ENCODE results near the gene CRABP2.

Gene CRABP2

DNA sequence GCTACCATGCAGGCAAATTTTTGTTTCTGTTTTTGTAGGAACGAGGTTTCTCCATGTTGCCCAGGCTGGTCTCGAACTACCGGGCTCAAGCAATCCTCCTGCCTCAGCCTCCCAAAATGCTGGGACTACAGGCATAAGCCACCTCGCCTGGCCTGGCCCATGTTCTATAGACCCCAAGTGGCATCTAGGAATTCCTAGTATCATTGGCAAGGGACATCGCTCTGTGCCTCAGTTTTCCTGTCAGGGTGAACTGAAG is 42.7 kb downstream of the CRABP2 start:
- no peak for TF ChIP-seq FOXP2 (optimal IDR thresholded peaks at IDR 0.05; ENCODE audit: borderline replicate concordance, extremely low read depth, extremely low read length, insufficient read depth)
- no peak for TF ChIP-seq POLR2AphosphoS5 (IDR thresholded peaks at IDR 0.05; ENCODE audit: low read depth, low read length)
- TF ChIP-seq REST (IDR thresholded peaks at IDR 0.05; ENCODE audit: insufficient read depth in 1 of 2, low read depth in 2 of 2, low read length in 2 of 2) = no peak
- no peak for TF ChIP-seq SIN3A (IDR thresholded peaks at IDR 0.05; ENCODE audit: borderline replicate concordance, insufficient read depth, low read length)
- no peak for TF ChIP-seq TAF1 (IDR thresholded peaks at IDR 0.05; ENCODE audit: borderline replicate concordance, insufficient read depth, low read length)

DNA sequence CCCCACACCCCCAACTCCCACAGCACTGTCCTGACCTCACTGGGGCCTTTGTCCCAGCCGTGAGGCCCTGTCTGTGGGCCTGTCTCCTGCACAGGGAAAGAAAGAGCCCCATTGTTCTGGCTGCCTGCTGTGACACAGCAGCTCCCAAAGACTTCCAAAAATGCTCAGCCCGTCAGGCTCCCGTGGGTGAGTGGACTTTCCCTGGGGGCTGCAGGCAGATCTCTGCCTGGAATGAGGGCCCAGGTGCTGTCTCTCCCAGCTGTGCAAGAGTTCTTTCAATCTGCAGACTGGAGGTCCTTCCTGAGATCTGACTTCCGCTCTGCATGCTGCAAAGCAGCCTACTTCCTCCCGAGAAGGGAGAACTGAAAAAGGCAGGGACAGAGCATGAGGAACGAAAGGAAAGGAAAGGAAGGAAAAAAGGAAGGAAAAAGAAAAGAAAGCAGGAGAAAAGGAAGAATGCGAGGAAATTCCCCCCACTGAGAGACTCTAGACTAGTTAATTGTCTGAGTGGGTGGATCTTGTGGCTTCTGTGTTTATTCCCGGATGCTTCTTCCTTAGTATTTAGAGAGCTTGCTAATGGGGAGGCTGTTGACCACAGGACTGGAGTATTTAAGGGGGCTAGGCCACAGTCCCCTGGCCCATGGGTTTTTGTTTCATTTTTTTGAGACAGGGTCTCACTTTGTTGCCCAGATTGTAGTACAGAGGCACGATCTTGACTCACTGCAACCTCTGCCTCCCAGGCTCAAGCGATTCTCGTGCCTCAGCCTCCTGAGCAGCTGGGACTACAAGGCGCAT is 43.2 kb downstream of the CRABP2 start:
- peak; percentile 17; the same call in 1 of the 2 replicates for TF ChIP-seq POLR2AphosphoS5 (IDR thresholded peaks at IDR 0.05; ENCODE audit: low read depth, low read length)
- 0 out of 2 replicates have a peak, but pooled peaks have one; percentile 30 for TF ChIP-seq TAF1 (IDR thresholded peaks at IDR 0.05; ENCODE audit: borderline replicate concordance, insufficient read depth, low read length)
- TF ChIP-seq SIN3A (IDR thresholded peaks at IDR 0.05; ENCODE audit: borderline replicate concordance, insufficient read depth, low read length) = no peak
- peak in 1 of 2 experiments; percentile 49; a peak in 1 of 4 replicates for TF ChIP-seq REST (IDR thresholded peaks at IDR 0.05; ENCODE audit: insufficient read depth in 1 of 2, low read depth in 2 of 2, low read length in 2 of 2)
- no peak for TF ChIP-seq FOXP2 (optimal IDR thresholded peaks at IDR 0.05; ENCODE audit: borderline replicate concordance, extremely low read depth, extremely low read length, insufficient read depth)

DNA sequence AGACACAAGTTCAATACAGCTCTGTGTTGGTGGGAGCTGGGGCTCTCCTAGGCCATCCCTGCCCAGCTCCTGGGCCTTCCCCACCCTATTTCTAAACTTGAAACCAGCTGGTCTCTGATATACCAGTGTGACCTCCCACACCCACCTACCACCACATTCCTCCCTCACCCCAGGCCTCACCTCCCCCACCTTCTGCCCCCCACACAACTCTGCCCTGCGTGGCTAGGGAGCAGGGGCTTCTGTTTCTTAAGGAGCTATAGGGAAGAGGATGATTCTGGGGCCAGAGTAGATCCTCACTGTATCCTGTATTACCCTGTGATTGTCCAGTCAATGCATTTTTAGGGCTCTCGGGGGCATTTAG is 44.7 kb downstream of the CRABP2 start:
- TF ChIP-seq POLR2AphosphoS5 (IDR thresholded peaks at IDR 0.05; ENCODE audit: low read depth, low read length) (no peak), FOXP2 (optimal IDR thresholded peaks at IDR 0.05; ENCODE audit: borderline replicate concordance, extremely low read depth, extremely low read length, insufficient read depth) (no peak), SIN3A (IDR thresholded peaks at IDR 0.05; ENCODE audit: borderline replicate concordance, insufficient read depth, low read length) (no peak), TAF1 (IDR thresholded peaks at IDR 0.05; ENCODE audit: borderline replicate concordance, insufficient read depth, low read length) (no peak), REST (IDR thresholded peaks at IDR 0.05; ENCODE audit: insufficient read depth in 1 of 2, low read depth in 2 of 2, low read length in 2 of 2) (no peak)

GRCh38 chr1:156659988-156660751 is 45.2 kb downstream of the CRABP2 start:
- TF ChIP-seq SIN3A (IDR thresholded peaks at IDR 0.05; ENCODE audit: borderline replicate concordance, insufficient read depth, low read length) (peak; percentile 74; the same call in 1 of the 2 replicates), FOXP2 (optimal IDR thresholded peaks at IDR 0.05; ENCODE audit: borderline replicate concordance, extremely low read depth, extremely low read length, insufficient read depth) (no peak), TAF1 (IDR thresholded peaks at IDR 0.05; ENCODE audit: borderline replicate concordance, insufficient read depth, low read length) (no peak), POLR2AphosphoS5 (IDR thresholded peaks at IDR 0.05; ENCODE audit: low read depth, low read length) (no peak; the same call in 1 of the 2 replicates), REST (IDR thresholded peaks at IDR 0.05; ENCODE audit: insufficient read depth in 1 of 2, low read depth in 2 of 2, low read length in 2 of 2) (peak in 1 of 2 experiments; percentile 42; a peak in 1 of 4 replicates)
